Activated naive CD4-positive, alpha-beta T cell treated with anti-CD3 and anti-CD28 coated beads, Interleukin-2, amount 50 U/mL, for 16 hours (primary cell): ENCODE data around the gene LKAAEAR1.

Source experiments
- DNase-seq: peaks from one replicate; pipeline ENCODE4 v3.0.0-alpha.2; 2020

Gene LKAAEAR1

DNA sequence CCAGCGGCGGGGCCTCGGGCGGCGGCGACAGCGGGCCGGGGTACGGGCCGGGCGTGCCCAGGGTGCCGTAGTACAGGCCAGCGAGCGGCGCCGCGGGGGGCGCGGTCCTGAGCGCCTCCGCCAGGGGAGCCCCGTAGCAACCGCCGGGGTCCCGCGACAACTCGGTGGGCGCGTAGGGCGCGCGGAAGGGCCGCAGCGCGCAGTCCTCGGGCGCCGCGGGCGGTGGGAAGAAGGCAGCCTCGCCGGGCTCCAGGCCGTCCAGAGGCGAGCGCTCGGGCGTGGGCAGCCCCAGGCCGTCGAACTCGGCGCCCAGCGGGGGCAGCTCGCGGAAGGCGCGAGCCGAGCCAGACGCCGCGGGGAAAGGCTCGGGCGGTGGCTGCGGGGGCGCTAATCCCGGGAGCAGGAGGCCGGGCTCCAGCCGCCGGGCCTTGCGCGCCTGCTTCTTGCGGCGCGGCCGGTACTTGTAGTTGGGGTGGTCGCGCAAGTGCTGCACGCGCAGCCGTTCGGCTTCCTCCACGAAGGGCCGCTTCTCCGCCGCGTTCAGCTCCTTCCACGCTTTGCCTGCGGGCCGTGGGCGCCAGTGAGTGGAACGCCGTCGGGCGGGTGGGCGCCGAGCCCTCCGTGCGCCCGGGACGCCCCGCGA lies 35.7 kb downstream of the LKAAEAR1 start:
- no peak for DNase-seq

DNA sequence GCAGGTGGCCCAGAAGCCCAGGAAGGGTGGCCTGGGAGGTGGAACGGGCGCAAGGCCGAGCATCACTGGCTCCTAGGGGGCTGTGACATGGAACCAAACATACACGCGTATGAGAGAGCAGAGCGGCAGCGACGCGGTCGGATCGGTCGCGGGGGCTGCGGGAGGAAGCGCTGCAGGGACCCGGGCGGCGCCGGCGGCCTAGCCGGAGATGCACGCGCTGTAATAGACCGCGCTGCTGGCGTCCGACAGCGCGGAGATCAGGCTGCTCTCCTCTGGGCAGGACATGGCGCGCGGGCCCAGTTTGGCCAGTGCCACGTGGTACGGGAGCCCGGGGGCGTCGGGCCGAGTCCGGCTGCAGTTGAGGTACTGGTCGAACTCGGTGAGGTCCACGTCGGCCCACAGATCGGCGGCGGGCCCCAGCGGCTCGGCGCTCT lies 36.2 kb downstream of the LKAAEAR1 start:
- DNase-seq: no peak

DNA sequence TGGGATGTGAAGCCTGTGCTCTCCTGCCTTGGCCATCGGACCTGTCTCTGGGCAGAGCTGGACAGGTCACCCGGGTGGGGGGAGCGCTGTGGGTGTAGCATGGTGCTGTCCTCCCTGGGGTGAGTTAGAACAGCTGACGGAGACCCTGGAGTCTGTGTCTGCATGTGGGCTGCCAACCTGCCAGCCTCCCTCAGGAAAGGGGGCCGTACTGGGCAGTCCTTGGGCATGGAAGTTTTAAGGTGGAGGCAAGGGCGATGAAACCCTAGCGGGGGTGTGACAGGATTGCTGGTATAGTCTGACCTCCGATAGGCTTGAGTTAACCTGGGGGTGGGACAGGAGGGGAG lies 37.2 kb downstream of the LKAAEAR1 start:
- no peak for DNase-seq

DNA sequence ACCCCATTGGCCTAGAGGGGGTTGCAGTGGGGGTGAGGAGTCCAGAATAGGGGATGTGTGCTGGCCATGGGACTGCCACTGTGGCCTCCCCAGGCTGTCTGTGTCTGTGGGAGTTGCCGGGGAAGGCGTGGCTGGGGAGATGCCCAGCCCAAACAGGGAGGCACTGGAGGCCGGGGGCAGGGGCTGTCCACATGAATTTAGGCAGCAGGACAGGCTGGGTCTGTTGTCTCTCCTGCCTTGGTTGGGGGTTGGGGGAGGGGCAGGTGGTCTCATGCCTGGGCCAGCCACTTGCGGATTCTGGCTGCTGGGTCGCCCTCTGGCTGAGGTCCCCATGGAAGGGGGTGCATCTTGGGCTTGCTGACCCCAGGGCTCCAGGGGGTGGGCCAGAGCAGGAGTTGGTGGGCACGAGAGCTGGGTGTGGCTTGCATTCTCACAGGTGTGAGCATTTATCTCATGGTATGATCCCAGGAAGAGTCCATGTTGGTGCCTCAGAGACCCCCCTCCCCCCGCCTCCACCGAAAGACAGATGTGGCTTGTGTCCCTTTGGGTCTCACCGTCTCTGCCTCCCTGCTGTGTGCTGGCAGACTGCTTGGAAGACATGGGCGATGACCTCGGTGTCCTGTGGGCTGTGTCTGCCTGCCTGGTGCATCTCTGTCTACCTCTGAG lies 38.7 kb downstream of the LKAAEAR1 start:
- DNase-seq: no peak

DNA sequence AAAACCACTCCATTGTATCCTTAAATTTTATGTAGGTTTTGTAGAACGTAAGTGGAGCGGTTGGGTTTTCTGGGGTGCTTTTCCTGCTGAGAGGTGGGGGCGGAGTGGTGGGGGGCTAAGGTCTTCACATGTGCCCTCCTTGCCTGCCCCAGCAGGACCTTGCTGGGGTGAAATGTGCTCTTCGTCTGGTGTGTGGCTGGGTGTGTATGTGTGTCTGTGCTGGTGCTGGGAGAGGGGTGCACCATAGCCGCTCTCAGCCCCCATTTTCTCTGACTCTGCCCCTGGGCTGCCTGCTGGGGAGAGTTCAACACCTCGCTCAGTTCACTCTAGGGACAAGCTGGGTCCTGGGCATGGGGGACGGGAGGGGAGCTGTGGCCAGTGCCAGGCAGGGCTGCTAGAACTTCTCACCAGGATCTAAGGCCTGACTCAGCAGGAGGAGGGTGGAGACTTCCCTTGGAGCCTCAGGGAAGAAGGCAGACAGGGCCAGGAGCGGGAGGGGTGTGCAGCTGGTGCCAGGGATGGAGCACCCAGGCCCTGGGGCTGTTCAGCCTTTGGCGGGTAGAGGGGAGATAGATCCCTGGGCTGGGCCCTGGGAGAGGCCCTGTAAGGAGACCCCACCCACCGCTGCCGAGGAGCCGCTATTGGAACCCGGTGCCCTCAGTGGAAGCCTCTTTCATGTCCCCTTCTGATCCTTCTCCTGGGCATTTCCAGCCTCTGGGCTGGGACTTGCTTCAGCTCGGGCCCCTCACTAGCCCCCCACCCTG lies 39.5 kb downstream of the LKAAEAR1 start:
- no peak for DNase-seq

DNA sequence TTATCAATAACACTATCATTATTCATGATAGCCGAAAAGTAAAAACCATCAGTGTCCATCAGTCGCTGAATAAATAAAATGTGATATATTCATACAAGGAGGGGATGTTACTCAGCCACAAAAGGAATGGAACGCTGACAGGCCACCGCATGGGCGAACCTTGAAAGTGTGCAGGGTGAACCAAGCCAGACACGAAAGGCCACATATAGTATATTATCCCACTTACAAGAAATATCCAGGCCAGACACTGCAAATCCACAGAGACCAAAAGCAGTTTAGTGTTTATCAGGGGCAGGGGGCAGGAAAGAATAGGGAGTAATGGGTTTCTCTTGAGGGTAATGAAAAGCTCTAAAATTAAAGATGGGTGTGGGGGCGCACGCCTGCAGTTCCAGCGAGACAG lies 40.4 kb downstream of the LKAAEAR1 start:
- DNase-seq: no peak

DNA sequence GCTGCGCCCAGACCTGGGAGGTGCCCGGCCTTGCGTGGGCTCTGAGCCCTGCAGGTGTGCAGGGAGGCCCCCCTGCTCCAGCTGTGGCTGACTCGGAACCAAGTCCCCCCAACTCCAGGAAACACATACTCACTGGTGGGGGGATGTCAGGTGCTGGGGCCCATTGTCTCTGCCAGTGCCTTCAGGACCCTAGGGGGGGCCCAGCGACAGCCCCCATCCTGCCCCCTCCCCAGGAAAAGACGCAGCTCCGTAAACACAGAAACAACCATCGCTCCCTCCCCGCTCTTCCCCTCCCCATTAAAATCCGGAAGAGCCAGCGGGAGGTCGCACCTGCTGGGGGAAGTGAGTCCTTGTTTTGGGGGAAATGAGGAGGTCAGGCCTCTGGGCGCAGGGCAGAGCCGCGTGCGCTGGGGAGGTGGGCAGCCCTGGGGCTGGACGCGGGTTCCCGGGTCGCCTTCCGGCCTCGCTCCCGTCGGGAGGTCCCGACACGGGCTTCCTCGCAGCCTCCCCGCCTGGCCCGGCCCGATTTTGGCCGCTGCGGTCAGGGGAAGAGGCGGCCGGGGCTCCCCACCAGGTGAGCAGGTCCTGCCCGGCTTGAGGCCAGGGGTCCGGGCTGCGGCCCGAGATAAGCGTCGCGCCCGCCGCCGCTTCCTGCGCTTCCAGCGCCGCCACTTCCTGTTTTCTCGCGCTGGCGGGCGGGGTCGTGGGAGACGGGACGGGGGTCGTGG lies 42.0 kb downstream of the LKAAEAR1 start:
- peak; percentile 35 for DNase-seq

DNA sequence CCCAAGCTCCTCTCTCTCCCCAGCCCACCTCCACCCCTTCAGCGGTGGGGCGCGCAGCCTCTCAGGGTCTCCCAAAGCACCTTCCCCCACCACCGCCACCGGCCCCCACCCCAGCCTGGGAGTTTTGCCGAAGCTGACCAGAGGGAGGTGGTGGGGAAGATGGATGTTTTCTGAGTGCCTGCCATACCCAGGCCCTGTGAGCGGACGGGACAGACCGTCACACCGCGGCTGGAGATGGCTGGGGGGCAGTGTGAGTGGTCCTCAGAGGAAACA lies 42.5 kb downstream of the LKAAEAR1 start:
- no peak for DNase-seq

DNA sequence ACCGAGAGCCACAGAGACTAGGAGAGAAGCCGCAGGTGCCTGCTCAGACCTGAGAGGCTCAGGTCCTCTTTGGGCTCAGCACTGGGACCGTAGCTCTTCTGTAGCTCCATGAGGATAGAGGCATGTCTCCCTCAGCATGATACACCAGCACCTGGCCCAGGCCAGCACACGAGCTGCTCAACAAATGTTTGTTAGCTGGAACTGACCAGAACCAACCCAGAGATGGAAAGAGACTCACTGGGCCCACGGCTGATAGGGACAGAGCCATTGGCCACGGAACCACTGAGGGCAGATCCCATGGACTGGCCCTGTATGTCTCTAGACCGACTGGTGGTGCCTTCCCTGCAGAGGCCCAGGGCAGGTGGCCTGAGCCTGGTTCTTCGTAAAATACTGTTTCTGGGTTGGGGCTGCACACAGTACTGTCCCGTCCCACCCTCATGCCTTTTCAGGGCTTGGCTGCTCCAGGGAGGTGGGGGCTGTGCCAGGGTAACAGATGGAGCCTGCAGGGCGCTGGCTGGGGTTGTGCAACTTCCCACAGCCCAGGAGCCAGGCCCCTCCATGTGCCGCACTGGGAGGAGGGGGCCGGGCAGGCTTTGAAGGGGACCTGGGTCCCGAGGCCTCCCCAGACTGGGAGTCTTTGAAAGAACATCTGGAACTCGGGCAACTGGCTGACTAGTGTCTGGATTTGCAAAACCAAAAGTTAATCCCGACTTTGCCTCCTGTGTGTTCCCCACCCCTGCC lies 43.0 kb downstream of the LKAAEAR1 start:
- no peak for DNase-seq

DNA sequence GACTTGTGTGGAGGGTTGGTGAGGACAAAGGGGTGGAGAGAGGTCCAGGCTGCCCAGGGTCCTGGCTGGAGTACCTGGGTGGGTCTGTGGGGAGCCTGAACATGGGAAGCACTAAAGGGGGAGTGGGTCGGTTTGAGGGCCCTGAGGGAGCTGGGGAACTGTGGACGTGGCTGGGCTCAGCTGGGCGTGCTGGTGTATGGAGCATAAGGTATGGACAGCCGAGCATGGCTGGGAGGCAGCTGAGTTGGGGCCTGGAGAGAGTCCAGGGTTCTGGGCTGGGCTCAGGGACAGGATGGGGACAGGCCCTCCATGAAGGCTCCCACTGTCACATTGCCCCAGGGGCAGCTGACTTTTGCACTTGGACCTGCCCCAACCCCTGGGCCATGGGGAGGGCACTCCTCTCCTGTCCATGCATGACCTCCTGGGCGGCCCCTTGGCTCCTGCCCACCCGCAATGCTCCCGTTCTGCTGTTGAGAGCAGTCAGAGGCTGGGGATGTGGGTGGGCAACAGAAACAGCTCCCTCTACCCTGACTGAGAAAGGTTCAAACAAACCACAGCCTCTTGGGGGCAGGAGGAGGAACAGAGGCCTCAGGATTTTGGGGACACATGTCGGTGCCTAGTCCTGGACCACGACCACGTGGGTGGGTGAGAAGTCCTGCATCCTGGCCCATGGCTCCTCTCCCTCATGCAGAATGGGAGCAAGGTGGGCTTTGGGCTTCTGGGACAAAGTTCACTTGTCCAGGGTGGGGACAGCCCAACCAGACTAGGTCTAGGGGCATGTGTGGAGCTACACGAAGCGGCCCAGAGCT lies 43.8 kb downstream of the LKAAEAR1 start:
- no peak for DNase-seq

DNA sequence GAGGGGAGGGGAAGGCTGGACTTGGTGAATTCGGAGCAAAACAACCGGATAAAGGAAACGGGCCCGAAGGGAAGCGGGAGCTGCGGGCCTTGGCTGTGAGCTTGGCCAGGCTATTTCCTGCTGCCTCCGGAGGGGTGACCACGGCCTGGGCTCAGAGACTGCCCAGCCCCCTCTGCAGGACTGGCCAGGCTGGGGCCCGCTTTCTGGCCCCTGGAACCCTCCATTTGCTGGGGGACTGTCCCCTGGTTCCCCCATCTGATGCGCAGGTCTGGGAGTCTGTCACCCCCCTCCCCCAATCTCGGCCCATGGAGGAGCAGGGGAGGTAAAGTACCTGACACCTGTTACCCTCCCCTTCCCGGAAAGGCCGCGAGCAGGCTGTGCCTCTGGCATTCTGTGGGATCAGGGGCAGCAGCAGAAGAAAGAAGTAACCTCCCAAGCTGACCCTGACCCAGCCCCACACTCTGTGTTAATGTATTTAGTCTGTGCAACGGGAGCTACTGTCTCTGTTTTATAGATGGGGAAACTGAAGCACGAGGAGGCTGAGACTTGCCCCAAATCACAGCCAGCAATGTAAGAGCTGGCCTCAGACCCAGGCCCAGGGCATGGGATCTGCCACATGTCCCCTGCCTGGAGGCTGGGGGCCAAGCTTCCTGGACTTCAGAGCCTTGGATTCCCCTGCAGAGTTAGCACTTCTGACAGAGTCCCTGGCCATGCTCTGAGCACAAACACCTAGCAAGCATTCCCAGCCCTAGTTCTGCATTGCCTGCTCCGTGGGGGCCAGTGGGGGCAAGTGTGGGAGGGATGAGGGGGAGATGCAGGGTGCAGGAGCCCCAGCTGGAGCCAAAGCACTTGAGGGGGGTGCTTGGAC lies 44.7 kb downstream of the LKAAEAR1 start:
- no peak for DNase-seq

DNA sequence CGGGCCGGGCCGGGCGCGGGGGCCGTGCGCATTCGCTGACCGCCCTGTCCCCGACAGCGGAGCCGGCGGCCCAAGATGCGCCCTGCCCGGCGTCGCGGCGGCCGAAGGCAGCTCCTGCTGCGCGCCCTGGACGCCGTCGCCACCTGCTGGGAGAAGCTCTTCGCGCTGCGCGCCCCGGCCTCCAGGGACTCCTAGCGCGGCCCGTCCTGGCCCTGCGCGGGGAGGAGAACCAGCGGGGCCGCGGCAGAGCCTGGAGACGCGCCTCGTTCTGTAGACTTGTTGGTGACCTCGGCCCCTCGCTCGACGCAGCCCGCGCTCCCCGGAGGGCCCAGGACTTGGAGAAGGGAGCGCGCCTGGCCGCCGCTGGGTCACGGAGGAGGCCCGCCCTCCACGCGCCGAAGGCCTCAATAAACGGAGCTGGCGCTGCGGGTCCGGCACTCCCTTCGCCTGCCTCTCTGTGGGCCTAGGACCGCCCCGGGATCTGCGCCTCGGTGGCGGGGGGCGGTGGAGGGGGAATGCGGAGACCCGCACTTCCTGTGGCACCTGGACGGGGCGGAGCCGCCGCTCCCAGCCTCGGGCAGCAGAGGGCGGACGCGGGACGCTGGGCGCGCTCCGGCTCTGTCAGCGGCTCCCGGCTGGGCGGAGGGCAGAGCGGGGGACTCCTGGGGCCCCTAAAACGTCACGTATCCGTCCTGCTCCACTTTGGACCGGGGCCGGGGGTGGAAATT lies 45.5 kb downstream of the LKAAEAR1 start:
- peak; percentile 82 for DNase-seq

DNA sequence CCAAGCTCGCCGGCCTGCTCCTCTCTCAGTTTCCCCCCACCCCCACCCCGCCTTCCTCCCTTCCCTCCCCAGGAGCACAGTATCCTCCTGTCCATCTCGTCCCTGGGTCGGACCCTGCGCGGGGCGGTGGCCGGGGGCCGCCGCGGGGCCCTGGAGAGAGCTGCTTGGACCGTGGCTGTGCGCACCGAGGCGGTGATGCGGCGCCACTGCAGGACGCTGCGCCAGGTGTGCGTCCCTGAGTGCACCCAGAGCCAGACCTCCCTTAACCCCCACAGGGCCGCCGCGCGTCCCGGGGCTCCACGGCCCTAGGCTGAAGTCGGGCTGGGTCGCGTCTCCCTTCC lies 46.0 kb downstream of the LKAAEAR1 start:
- DNase-seq: no peak

DNA sequence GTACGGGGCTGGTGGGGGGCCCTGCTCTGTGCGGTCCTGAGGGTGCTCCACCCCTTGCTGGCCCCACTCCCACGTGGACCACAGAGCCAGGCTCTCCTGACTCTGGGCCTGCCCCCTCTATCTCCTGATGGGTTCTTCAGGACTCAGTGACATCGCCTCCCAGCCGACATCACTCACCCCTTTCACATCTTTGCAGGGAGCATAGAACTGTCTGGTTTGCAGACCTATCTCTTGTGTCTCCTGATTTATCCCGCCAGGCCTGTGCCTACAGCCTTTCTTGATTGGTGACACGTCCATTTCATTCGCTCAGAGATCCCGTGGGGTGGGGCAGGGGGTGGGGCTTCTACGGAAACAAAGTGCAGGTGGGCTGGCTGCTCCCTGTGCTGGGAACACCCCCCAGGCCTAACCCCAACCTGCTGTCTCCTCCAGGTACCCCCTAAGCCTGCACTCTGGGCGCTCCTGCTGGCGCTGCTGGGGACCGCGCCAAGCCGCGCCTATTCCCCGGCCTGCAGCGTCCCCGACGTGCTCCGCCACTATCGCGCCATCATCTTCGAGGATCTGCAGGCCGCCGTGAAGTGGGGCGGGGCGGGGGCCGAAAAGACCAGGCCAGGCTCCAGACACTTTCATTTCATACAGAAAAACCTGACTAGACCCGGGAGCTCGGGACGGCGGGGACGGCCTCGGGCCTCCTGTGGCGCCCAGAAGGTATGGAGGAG lies 46.5 kb downstream of the LKAAEAR1 start:
- peak; percentile 38 for DNase-seq

DNA sequence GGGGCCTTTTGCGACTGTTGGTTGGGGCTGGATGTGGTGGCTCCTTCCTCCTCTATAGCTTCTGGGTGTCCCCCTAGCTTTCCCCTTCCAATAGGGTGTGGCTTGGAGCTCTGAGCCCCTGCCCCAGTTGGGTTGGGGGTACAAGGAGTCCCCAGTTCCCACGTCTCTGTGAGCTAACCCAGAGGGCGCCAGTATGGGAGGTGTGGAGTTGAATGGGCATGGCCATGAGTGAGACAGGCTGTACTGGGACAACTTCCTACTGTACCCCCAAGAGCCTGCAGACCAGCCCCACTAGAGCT lies 47.0 kb downstream of the LKAAEAR1 start:
- no peak for DNase-seq

DNA sequence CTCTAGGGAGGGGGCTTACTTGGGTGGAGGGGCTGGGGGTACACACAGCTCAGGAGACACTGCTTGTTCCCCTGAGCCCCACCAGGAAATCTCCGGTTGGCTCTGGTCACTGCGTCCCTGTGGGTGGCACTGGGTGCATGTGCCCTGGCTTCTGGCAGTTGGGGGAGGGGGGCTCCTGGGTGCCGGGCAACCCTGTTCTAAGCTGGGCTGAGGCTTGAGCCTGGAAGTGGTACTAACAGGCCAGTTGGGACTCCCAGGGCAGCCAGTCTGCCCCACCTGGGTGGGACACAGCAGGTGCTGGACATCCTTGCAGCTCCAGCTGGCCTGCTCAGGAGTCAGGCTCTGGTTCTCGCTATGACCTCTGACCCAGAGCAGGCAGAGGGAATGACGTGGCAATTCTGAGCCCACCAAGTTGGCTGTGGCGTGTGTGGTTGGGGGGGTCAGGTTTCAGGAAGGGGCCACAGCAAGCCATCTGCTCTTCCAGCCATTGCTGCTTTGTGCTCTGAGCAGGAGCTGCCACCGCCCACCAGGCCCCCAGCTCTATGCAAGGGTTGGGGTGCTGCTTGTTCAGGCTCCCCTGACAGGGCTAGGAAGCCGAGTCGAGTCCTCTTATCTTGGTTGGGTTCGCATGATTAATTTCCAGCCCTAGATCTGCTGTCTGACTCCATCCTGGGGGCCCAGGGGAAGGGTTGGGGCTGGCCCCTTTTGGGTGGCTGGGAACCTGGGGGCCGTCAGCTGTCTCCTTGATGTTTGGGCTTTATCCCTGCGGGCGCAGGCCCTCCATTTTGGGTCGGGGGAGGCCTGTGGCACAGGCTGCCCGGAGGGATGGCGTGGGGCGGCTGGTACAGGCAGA lies 47.6 kb downstream of the LKAAEAR1 start:
- DNase-seq: no peak

DNA sequence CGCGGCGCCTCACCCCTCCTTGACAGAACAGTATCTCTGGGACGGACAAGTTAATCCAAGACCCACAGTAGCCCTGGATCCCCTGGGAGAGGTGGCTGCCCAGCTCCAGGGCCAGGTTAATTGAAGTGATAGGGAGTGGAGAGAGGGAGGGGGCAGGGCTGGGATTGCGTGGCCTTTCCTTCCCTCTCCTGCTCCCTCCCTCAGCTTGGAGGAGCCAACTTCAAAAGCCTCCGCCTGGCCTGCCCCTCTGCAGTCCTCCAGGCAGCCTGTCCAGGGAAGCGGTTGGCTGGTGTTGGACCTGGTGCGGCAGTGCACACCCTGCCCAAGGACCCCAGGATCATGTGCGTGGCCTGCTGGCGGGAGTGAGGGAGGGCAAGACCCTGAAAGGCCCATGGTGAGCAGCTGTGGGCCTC lies 48.3 kb downstream of the LKAAEAR1 start, which contains the start of gene C20orf204:
Gene C20orf204 (plus strand): TSS at position 250 of the 413 bp plus-strand sequence. CDS start 142 bp downstream, at position 392.
- no peak for DNase-seq

DNA sequence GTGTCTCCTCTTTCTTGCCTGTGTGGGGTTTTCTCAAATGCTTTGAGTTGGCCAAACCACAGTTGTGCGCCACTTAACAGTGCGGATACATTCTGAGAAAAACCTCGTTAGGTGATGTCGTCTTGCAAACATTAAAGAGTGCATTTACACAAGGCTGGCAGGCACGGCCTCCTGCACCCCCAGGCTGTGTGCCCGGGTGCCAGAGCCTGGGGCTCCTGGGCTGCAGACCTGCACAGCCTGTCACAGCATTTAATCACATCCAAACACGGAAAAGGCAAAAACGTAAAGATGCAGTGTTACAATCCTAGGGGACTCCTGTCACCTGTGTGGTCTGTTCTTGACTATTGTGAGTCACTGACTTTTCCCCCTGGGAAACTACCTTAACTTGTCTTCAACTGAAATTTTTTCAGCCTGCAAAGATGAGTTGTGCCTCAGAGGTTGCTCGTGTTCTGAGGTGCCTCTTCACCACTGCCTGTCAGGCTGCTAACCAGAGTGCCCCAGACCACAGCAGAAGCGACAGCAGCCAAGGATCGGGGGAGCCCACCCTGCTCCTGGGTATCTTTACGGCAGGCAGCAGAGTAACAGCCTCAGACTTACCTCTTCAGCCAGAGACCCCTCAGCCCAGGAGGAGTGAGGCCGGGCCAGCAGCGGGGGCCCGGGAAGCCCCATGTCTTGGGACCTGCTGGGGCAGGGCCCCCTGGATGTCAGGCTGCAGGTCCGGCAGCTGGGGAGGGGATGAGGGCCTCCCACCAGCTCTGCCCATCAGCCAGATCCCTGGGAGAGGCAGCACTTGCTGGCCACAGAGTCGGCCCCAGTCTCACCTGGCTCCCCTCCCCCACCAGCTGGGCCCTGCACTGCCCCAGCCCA lies 48.9 kb downstream of the LKAAEAR1 start:
- DNase-seq: peak; percentile 36
